Kidney epithelial cell (primary cell): ENCODE data around the gene IGSF21. TPM values are rescaled to one million over a fixed set of nuclear protein-coding genes. Genes with fewer than 3 reads are reported as not detected.

Experiments
- DNase-seq: peaks from one replicate; pipeline ENCODE4 v3.0.0-alpha.2; 2010; ENCODE audit warnings: low read depth
- H3K27me3 ChIP-seq: 2 replicates; pipeline ENCODE4 v1.6.0; 2011; ENCODE audit warnings: low read length; ENCODE audit not compliant: control insufficient read depth, insufficient read depth
- H3K36me3 ChIP-seq: 2 replicates; pipeline ENCODE4 v1.5.1; 2011; ENCODE audit warnings: low read length; ENCODE audit not compliant: control insufficient read depth, insufficient read depth
- H3K4me3 ChIP-seq: 2 replicates; pipeline ENCODE4 v1.5.1; 2011; ENCODE audit warnings: low read depth, mild to moderate bottlenecking, control low read depth, low read length
- CTCF ChIP-seq: IDR thresholded peaks from 2 replicates; pipeline ENCODE4 v1.5.1; 2011; ENCODE audit warnings: mild to moderate bottlenecking, moderate library complexity, low read length, control low read depth, inconsistent platforms; ENCODE audit not compliant: insufficient read depth, poor library complexity, severe bottlenecking
- total RNA-seq: library from RNA; depleted of rRNA; stranded (reverse); fragments of >200 nt; gene quantifications from 2 replicates; pipeline ENCODE4 v1.2.3, GENCODE V29; 2015

The IGSF21 gene
- total RNA-seq, 1 donor from 2014 or later, result not detected

GRCh38 chr1:18238190-18238589 is 130.6 kb downstream of the IGSF21 start:
- no peak for DNase-seq
- H3K27me3 ChIP-seq, result no peaks in the 10 kb centered on the region
- no peak overlapping the region for H3K4me3 ChIP-seq
- no peak for TF ChIP-seq CTCF
- H3K36me3 ChIP-seq, result no peaks in the 10 kb centered on the region

- H3K27me3 ChIP-seq, result no peaks in the 10 kb centered on the region
- H3K36me3 ChIP-seq, result no peaks in the 10 kb centered on the region
- TF ChIP-seq CTCF, result no peak
- no peak overlapping the region for H3K4me3 ChIP-seq
- DNase-seq, result no peak
Measured at GRCh38 chr1:18239671-18240070, 132.1 kb downstream of the IGSF21 start.

GRCh38 chr1:18240906-18241305 is 133.3 kb downstream of the IGSF21 start:
- no peak for DNase-seq

GRCh38 chr1:18241891-18242290 is 134.3 kb downstream of the IGSF21 start:
- Histone ChIP-seq H3K4me3 (no peak overlapping the region), H3K36me3 (no peaks in the 10 kb centered on the region), H3K27me3 (no peaks in the 10 kb centered on the region)
- DNase-seq, result no peak
- no peak for TF ChIP-seq CTCF

More at GRCh38 chr1:18240906-18241305, 133.3 kb downstream of the IGSF21 start:
- Histone ChIP-seq H3K36me3 (no peaks in the 10 kb centered on the region), H3K27me3 (no peaks in the 10 kb centered on the region), H3K4me3 (no peak overlapping the region)
- TF ChIP-seq CTCF, result no peak

GRCh38 chr1:18243503-18244175 is 136.0 kb downstream of the IGSF21 start:
- no peaks in the 10 kb centered on the region for H3K27me3 ChIP-seq
- no peak for DNase-seq
- no peaks in the 10 kb centered on the region for H3K36me3 ChIP-seq
- TF ChIP-seq CTCF, result no peak
- H3K4me3 ChIP-seq, result no peak overlapping the region

- H3K27me3 ChIP-seq, result no peaks in the 10 kb centered on the region
- no peak for TF ChIP-seq CTCF
- no peak for DNase-seq
- H3K4me3 ChIP-seq, result no peak overlapping the region
- no peaks in the 10 kb centered on the region for H3K36me3 ChIP-seq
Measured at GRCh38 chr1:18244762-18245161, 137.2 kb downstream of the IGSF21 start.
